ENCODE measurements around the gene GSX1. TPM values are rescaled to one million over a fixed set of nuclear protein-coding genes. Genes with fewer than 3 reads are reported as not detected.

GSX1 gene
- polyA plus RNA-seq, 1 donor from 2014 or later, result not detected

DNA sequence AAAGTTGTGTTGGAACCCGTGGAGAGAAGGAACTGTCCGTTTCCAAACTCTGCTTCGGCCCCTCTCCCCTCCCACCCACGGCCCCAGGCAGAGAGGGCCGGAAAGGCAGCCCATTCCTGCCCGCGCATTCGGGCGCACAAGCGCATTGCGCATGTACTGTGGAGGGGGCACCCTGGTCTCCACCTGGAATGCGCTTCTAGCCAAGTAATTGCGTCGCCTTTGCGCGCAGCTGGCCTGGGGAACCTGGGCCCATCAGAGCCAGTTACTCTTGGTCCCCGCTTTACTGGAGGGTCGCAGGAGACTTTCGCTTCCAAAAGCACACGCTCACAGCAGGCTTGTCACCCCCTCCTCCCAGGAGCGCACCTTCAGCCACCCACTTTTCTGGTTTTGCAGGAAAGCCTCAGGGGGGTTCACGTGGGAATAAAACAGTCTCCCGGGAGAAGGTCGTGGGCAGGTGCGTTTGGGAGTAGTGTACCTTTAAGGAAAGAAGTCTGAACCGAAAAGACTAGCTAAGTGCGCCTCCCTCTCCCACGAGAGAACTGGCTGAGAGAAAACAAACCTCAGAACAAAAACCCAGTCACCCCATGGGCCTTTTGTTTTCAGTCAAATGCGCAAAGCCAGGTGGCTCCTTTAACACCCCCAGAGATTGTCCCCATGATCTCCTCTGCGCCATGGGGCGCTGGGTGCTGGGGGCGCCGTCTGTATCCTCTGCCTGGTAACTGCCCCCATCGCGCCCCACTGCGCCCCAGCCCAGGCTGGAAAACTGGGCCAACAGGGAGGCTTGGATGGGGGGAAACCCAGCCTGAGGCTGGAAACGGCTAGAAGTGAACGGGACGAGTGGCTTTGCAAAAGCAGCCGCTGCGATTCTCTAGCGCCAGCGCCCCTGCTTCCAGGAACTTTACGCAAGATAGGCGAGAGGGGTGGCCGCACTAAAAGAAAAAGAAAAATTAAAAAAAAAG lies 28.5 kb downstream of the GSX1 start:
- H3K9me3 ChIP-seq (ENCODE audit: low read length), result no peaks in the 10 kb centered on the region
- H3K27me3 ChIP-seq (ENCODE audit: insufficient read depth, low read depth, low read length), result peaks cover 87% of the 10 kb centered on the region
- no peak overlapping the region for H3K27ac ChIP-seq (ENCODE audit: low read length)
- no peaks in the 10 kb centered on the region for H4K20me1 ChIP-seq (ENCODE audit: insufficient read depth)
- H3K79me2 ChIP-seq (replicated peaks; ENCODE audit: insufficient read depth, low read length), result no peaks in the 10 kb centered on the region
- no peak overlapping the region for H3K9ac ChIP-seq (ENCODE audit: low read length)
- H3K4me3 ChIP-seq (ENCODE audit: low read length), result no peak overlapping the region
- TF ChIP-seq TAF1 (IDR thresholded peaks at IDR 0.05; ENCODE audit: low read depth), result no peak
- peak; percentile 61 for TF ChIP-seq EZH2 (IDR thresholded peaks at IDR 0.05; ENCODE audit: borderline replicate concordance, insufficient read depth, low read length, poor library complexity, severe bottlenecking)
- H3F3A ChIP-seq (ENCODE audit: insufficient read depth, low read length, poor library complexity, severe bottlenecking), result no peaks in the 10 kb centered on the region
- no peak overlapping the region for H3K4me2 ChIP-seq (ENCODE audit: low read length)
- H2AFZ ChIP-seq (ENCODE audit: low read depth, low read length), result no peak overlapping the region
- H3K36me3 ChIP-seq (ENCODE audit: insufficient read depth, low read length), result no peaks in the 10 kb centered on the region
- H3K9me2 ChIP-seq (ENCODE audit: insufficient read depth, low read length), result no peaks in the 10 kb centered on the region

DNA sequence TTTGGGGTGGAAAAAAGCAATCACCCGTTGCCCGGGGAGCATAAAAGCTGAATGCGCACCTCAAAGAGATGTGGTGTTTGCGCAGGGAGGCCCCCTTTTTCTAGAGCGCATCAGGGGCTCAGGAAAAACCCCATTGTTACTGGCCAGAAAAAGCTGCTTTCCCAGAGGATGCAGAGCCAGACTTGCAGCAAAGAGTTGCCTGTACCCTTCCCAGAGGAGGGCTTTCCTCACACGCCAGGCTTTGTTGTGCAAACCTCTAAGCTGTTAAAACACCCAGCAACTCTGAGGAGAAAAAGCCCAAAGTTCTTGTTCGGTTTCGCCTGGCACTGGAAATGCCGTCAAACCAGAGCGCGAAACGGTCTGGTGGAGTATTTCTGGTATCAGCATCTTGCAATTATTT lies 29.3 kb downstream of the GSX1 start:
- H3K27me3 ChIP-seq (ENCODE audit: insufficient read depth, low read depth, low read length), result peaks cover 82% of the 10 kb centered on the region
- H3K9me3 ChIP-seq (ENCODE audit: low read length), result no peaks in the 10 kb centered on the region
- no peak overlapping the region for H3K4me2 ChIP-seq (ENCODE audit: low read length)
- H3K4me3 ChIP-seq (ENCODE audit: low read length), result no peak overlapping the region
- no peak overlapping the region for H3K9ac ChIP-seq (ENCODE audit: low read length)
- H4K20me1 ChIP-seq (ENCODE audit: insufficient read depth), result no peaks in the 10 kb centered on the region
- H3K27ac ChIP-seq (ENCODE audit: low read length), result no peak overlapping the region
- no peak for TF ChIP-seq POLR2AphosphoS5 (IDR thresholded peaks at IDR 0.05)
- no peak for TF ChIP-seq TAF1 (IDR thresholded peaks at IDR 0.05; ENCODE audit: low read depth)
- peak; percentile 15 for TF ChIP-seq EZH2 (IDR thresholded peaks at IDR 0.05; ENCODE audit: borderline replicate concordance, insufficient read depth, low read length, poor library complexity, severe bottlenecking)
- H2AFZ ChIP-seq (ENCODE audit: low read depth, low read length), result no peak overlapping the region
- H3K36me3 ChIP-seq (ENCODE audit: insufficient read depth, low read length), result no peaks in the 10 kb centered on the region
- no peaks in the 10 kb centered on the region for H3K79me2 ChIP-seq (replicated peaks; ENCODE audit: insufficient read depth, low read length)
- H3F3A ChIP-seq (ENCODE audit: insufficient read depth, low read length, poor library complexity, severe bottlenecking), result no peaks in the 10 kb centered on the region
- no peaks in the 10 kb centered on the region for H3K9me2 ChIP-seq (ENCODE audit: insufficient read depth, low read length)

GRCh38 chr13:27822258-27822872 lies 30.1 kb downstream of the GSX1 start:
- Histone ChIP-seq H3K9me3 (ENCODE audit: low read length) (no peaks in the 10 kb centered on the region), H3K27ac (ENCODE audit: low read length) (no peak overlapping the region), H3F3A (ENCODE audit: insufficient read depth, low read length, poor library complexity, severe bottlenecking) (no peaks in the 10 kb centered on the region), H3K36me3 (ENCODE audit: insufficient read depth, low read length) (no peaks in the 10 kb centered on the region), H3K79me2 (replicated peaks; ENCODE audit: insufficient read depth, low read length) (no peaks in the 10 kb centered on the region), H3K27me3 (ENCODE audit: insufficient read depth, low read depth, low read length) (peaks cover 87% of the 10 kb centered on the region), H3K4me3 (ENCODE audit: low read length) (no peak overlapping the region), H3K9ac (ENCODE audit: low read length) (no peak overlapping the region), H3K4me2 (ENCODE audit: low read length) (no peak overlapping the region), H3K9me2 (ENCODE audit: insufficient read depth, low read length) (no peaks in the 10 kb centered on the region), H2AFZ (ENCODE audit: low read depth, low read length) (no peak overlapping the region), H4K20me1 (ENCODE audit: insufficient read depth) (no peaks in the 10 kb centered on the region)
- TF ChIP-seq TAF1 (IDR thresholded peaks at IDR 0.05; ENCODE audit: low read depth) (no peak), REST (IDR thresholded peaks at IDR 0.05; ENCODE audit: borderline replicate concordance) (no peak), SMC3 (conservative IDR thresholded peaks at IDR 0.05; ENCODE audit: poor library complexity) (no peak), POLR2AphosphoS5 (IDR thresholded peaks at IDR 0.05) (no peak), EZH2 (IDR thresholded peaks at IDR 0.05; ENCODE audit: borderline replicate concordance, insufficient read depth, low read length, poor library complexity, severe bottlenecking) (no peak), EP300 (conservative IDR thresholded peaks at IDR 0.05; ENCODE audit: poor library complexity, severe bottlenecking) (no peak), MXI1 (conservative IDR thresholded peaks at IDR 0.05; ENCODE audit: poor library complexity, severe bottlenecking) (no peak), CTCF (IDR thresholded peaks at IDR 0.05; ENCODE audit: poor library complexity, severe bottlenecking) (no peak), RAD21 (conservative IDR thresholded peaks at IDR 0.05) (no peak)

Measured in neural cell (in vitro differentiated cells).